HepG2 (cell line): ENCODE measurements around the gene MTIF2.

Experiments used
- E2F1 ChIP-seq: sonication (generic); formaldehyde crosslinking; IDR thresholded peaks from 2 replicates; pipeline ENCODE4 v1.5.0; 2020; ENCODE audit warnings: missing genetic modification reagents
- MTA3 ChIP-seq: sonication (generic); formaldehyde crosslinking; IDR thresholded peaks from 2 replicates; pipeline ENCODE4 v1.4.0; 2020; ENCODE audit warnings: missing genetic modification reagents
- PRDM10 ChIP-seq: sonication (generic); formaldehyde crosslinking; IDR thresholded peaks from 2 replicates; pipeline ENCODE4 v1.4.0; 2020; ENCODE audit warnings: low read depth, missing genetic modification reagents
- REST ChIP-seq, 2 experiments: IDR thresholded peaks; 2 replicates each; pipeline ENCODE4 v1.6.1; 2011 to 2012; ENCODE audit warnings: low read length in 2 of 2, borderline replicate concordance in 1 of 2, low read depth in 1 of 2, mild to moderate bottlenecking in 1 of 2, moderate library complexity in 1 of 2
- ZBTB43 ChIP-seq: sonication (generic); formaldehyde crosslinking; conservative IDR thresholded peaks from 2 replicates; pipeline ENCODE4 v1.4.0; 2020; ENCODE audit warnings: missing genetic modification reagents
- ZNF784 ChIP-seq: sonication (generic); formaldehyde crosslinking; IDR thresholded peaks from 2 replicates; pipeline ENCODE4 v1.5.1; 2020; ENCODE audit warnings: missing genetic modification reagents, mild to moderate bottlenecking, borderline replicate concordance
- TF ChIP-seq, protein P1 (sequence below): sonication (generic); formaldehyde crosslinking; IDR thresholded peaks from 2 replicates; pipeline ENCODE4 v1.5.0; 2020; ENCODE audit warnings: missing genetic modification reagents
- TF ChIP-seq, protein P2 (sequence below): sonication (generic); formaldehyde crosslinking; IDR thresholded peaks from 2 replicates; pipeline ENCODE4 v1.4.0; 2020; ENCODE audit warnings: missing genetic modification reagents, mild to moderate bottlenecking, borderline replicate concordance
- TF ChIP-seq, protein P3 (sequence below): sonication (generic); formaldehyde crosslinking; IDR thresholded peaks from 2 replicates; pipeline ENCODE4 v1.5.0; 2020; ENCODE audit warnings: missing genetic modification reagents, mild to moderate bottlenecking, borderline replicate concordance
- TF ChIP-seq, protein P4 (sequence below): sonication (generic); formaldehyde crosslinking; IDR thresholded peaks from 2 replicates; pipeline ENCODE4 v1.8.0; 2022; ENCODE audit warnings: missing genetic modification reagents, mild to moderate bottlenecking, borderline replicate concordance

GRCh38 chr2:55232863-55233657, 36.0 kb downstream of the MTIF2 start:
- no peak for TF ChIP-seq PRDM10 (CRISPR knock-in tag)
- TF ChIP-seq, protein P1, sequence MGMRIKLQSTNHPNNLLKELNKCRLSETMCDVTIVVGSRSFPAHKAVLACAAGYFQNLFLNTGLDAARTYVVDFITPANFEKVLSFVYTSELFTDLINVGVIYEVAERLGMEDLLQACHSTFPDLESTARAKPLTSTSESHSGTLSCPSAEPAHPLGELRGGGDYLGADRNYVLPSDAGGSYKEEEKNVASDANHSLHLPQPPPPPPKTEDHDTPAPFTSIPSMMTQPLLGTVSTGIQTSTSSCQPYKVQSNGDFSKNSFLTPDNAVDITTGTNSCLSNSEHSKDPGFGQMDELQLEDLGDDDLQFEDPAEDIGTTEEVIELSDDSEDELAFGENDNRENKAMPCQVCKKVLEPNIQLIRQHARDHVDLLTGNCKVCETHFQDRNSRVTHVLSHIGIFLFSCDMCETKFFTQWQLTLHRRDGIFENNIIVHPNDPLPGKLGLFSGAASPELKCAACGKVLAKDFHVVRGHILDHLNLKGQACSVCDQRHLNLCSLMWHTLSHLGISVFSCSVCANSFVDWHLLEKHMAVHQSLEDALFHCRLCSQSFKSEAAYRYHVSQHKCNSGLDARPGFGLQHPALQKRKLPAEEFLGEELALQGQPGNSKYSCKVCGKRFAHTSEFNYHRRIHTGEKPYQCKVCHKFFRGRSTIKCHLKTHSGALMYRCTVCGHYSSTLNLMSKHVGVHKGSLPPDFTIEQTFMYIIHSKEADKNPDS (CRISPR knock-in tag) = no peak
- no peak; the same call in 1 of the 2 replicates for TF ChIP-seq ZBTB43 (CRISPR knock-in tag)
- no peak; the same call in 1 of the 2 replicates for TF ChIP-seq ZNF784 (CRISPR knock-in tag)
- TF ChIP-seq E2F1 (CRISPR knock-in tag) = no peak; the same call in 1 of the 2 replicates
- TF ChIP-seq, protein P2, sequence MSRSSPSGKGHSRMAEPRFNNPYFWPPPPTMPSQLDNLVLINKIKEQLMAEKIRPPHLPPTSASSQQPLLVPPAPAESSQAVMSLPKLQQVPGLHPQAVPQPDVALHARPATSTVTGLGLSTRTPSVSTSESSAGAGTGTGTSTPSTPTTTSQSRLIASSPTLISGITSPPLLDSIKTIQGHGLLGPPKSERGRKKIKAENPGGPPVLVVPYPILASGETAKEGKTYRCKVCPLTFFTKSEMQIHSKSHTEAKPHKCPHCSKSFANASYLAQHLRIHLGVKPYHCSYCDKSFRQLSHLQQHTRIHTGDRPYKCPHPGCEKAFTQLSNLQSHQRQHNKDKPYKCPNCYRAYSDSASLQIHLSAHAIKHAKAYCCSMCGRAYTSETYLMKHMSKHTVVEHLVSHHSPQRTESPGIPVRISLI (CRISPR knock-in tag) = 0 out of 2 replicates have a peak, but pooled peaks have one; percentile 49
- TF ChIP-seq, protein P3, sequence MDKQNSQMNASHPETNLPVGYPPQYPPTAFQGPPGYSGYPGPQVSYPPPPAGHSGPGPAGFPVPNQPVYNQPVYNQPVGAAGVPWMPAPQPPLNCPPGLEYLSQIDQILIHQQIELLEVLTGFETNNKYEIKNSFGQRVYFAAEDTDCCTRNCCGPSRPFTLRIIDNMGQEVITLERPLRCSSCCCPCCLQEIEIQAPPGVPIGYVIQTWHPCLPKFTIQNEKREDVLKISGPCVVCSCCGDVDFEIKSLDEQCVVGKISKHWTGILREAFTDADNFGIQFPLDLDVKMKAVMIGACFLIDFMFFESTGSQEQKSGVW (CRISPR knock-in tag) = no peak
- TF ChIP-seq, protein P4, sequence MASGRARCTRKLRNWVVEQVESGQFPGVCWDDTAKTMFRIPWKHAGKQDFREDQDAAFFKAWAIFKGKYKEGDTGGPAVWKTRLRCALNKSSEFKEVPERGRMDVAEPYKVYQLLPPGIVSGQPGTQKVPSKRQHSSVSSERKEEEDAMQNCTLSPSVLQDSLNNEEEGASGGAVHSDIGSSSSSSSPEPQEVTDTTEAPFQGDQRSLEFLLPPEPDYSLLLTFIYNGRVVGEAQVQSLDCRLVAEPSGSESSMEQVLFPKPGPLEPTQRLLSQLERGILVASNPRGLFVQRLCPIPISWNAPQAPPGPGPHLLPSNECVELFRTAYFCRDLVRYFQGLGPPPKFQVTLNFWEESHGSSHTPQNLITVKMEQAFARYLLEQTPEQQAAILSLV (CRISPR knock-in tag) = no peak
- no peak for TF ChIP-seq REST (IDR thresholded peaks at IDR 0.05; ENCODE audit: borderline replicate concordance in 1 of 2, low read depth in 1 of 2, low read length in 2 of 2)
- TF ChIP-seq MTA3 (CRISPR knock-in tag) = no peak
